C1 segment of cervical spinal cord (tissue), 14 donors: ENCODE data around the gene KRTAP4-2.
"Not testable (repeated sequence)": the region's sequence is repeated elsewhere in the genome, so short reads cannot be mapped to it uniquely, and the experiment has no call there.

Source experiments
- DNase-seq, 14 donors: peaks; one replicate each; lab custom pipeline; 2025; lab: John Stamatoyannopoulos, UW

Gene KRTAP4-2

DNA sequence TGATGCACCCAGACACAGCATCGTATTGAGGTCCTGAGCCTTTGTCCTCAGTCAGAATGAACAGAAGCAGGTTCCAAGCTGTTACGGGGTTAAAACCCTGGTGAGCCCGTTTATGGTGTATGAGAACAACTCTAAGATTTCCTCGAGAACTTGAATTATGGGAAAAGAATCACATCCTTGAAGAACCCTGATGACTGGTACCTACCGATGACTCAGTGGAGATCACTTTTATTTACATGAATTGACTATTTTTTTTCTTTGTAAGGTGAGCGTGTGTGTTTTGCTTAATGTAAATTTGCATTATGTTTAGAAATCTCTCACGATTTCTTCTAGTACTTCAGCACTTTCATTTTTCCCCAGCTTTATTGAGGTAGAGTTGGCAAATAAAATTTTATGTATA is 14.2 kb downstream of the KRTAP4-2 start:
- DNase-seq, result no peak

DNA sequence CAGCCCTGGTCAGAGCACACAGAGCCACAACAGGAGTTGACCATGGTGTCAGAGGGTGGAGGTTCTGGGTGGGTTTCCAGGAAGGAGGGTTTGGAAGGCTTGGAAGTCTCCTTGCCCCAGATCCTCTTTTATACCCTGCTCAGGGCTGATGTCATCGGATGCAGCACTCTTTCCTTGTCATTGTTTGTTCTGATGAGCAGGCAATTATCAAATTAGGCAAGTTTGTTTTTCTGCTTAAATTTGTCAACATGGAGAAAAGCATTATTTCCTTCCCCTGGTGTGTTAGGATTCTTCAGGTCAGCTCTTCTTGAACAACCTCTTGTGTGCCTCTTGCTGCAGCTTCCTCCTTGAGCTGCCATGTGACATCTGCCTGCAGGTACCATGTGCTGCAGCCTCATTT is 17.4 kb downstream of the KRTAP4-2 start, which contains the start of gene KRTAP4-4:
Gene KRTAP4-4, minus strand, starts transcription at position 101 of the 400 bp plus-strand sequence. Its CDS starts 57 bp downstream, at position 44.
- no peak for DNase-seq

DNA sequence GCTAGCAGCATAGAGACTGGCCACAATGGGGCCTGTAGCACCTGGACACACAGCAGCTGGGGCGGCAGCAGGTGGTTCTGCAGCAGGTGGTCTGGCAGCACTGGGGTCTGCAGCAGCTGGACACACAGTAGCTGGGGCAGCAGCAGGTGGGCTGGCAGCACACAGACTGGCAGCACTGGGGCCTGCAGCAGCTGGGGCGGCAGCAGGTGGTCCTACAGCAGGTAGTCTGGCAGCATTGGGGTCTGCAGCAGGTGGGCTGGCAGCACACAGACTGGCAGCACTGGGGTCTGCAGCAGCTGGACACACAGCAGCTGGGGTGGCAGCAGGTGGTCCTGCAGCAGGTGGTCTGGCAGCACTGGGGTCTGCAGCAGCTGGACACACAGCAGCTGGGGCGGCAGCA is 17.8 kb downstream of the KRTAP4-2 start:
- DNase-seq, result not testable (repeated sequence)

DNA sequence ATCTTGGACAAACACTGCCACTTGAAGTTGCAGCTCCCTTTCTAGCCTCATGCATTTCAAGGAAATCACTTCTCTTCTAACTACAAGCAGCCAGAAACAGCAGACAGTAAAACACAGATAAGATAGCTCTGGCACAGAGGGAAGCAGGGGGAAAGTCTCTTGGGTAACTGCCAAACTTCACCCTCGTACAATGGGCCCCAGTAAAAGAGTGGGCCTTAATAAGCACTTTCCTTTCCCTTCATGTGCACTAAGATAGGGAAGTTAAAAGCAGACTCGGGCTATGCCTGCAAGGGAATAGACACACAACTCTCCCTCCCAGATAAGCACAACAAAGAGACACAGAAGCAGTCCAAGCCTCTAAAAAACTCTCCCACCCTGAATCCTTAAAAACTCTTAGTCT is 24.2 kb downstream of the KRTAP4-2 start:
- peak in 3 of 14 donors; percentile 0 to 10 (median 6) for DNase-seq

DNA sequence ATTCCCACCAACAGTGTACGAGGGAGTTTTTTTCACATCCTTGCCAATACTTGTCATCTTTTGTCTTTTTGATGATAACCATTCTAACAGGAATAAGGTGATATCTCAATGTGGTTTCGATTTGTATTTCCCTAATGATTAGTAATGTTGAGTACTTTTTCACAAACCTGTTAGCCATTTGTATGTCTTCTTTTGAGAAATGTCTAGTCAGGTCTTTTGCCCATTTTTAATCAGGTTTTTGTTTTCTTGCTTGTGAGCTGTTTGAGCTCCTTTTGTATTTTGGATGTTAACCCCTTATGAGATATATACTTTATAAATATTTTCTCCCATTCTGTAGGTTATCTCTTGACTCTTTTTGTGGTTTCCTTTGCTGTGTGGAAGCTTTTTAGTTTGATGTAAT is 26.5 kb downstream of the KRTAP4-2 start:
- DNase-seq, result no peak

DNA sequence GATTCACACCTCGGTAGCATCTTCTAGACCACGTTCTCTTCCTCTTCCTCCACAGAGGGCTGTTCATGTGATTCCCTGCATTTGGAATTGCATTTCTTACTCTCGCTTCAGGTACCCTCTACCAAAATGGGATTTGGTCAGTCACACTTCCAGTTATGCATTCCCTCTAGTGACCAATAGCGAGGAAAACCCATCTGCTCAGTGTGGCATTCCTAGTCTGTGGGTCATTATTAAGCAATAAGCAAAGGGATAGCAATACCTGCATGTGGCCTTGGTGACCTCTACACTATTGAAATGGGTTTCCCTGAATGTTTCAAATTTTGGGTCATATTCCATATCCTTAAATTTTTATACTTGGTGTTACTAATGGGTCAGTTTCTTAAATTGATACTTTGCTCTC is 28.0 kb downstream of the KRTAP4-2 start:
- no peak for DNase-seq

DNA sequence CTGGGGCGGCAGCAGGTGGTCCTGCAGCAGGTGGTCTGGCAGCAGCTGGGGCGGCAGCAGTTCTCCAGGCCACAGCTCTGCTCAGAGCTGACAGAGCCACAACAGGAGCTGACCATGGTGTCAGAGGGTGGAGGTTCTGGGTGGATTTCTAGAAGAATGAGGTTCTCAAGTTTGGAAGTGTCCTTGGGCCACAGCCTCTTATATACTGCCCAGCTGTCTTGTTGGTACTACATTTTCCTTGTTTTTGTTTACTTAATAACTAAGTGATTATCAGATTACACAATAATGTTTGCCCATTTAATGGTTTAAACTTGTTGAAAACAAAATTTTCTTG is 28.4 kb downstream of the KRTAP4-2 start, which contains the start of gene KRTAP4-5:
Gene KRTAP4-5, minus strand, starts transcription at position 174 of the 334 bp plus-strand sequence. Its CDS starts 58 bp downstream, at position 116.
- no peak for DNase-seq

DNA sequence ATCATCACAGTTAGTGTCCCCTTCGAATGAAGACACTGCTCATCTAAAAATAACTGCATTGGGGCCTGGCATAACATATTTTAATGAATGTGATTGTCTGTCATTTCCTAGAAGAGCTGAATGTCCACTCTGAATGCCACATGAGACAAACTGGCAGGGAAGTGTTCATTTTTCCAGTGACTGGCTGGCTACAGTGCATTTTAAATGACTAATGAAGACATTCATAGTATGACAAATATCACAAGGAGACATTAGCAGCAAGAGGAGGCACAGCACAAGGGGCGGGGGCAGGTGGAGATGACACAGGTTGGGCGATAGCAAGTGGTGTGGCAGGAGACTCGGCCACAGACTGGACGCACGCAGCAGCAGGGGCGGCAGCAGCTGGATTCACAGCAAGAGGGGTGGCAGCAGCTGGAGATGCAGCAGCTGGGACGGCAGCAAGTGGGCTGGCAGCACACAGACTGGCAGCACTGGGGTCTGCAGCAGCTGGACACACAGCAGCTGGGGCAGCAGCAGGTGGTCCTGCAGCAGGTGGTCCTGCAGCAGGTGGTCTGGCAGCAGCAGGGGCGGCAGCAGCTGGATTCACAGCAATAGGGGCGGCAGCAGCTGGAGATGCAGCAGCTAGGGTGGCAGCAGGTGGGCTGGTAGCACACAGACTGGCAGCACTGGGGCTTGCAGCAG is 28.9 kb downstream of the KRTAP4-2 start:
- not testable (repeated sequence) for DNase-seq

DNA sequence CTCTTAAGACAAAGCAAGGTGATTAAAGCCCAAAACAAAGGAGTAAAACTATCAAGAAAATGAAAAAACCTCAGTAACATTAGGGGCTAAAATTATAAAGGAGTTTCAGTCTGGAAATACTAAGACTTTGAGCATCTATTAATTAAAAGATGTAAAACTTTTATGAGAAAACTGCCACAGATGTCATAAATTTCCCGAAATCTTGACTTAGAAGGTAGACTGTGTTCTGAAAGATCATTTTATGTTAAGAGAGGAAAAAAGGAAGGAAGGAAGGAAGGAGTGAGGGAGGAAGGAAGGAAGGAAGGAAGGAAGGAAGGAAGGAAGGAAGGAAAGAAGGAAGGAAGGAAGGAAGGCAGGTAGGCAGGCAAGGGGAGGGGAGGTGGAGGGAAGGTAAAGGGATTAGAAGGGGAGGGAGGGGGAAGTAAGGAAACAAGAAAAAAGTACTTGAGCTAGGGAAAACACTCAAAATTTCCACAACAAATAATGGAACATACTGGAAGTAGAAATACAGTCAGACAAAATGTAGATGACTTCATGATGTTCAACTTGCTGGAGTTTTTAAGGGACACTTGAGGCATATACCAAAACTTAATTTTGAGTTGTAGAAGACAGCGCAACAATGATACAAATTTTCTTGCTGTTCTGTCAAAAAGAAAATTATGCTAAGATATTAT is 30.4 kb downstream of the KRTAP4-2 start:
- DNase-seq, result no peak

DNA sequence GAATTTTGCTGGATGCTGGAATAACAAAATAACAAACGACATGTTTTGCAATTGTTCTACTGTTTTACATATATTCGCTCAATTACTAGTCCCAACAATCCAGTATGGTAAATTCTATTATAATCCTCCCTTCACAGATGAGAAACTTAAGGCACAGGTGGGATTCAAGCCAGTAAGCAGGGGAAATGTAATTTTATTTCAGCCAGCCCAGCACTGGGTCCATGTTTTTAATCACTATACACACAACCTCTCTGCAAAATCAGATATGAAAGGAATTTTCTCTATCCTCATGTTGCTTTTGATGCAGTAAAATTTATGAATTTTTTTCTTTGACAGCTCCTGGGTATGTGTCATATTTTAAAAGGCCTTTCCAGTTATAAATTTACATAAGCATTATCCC is 32.8 kb downstream of the KRTAP4-2 start:
- no peak for DNase-seq

DNA sequence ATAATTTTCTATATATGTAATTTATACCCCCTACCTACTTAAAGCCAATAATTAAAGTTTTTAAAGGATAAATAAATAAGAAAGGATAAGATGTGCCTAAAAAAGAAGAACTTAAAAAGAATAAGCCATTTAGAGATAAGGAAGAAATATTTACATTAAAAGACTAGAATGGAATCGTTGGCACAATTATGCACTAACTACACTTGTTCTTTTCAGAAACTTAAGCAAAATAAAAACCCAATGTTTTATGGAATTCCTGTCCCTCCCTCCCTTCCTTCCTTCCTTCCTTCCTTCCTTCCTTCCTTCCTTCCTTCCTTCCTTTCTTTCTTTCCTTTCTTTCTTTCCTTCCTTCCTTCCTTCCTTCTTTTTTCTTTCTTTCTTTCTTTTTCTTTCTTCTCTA is 33.2 kb downstream of the KRTAP4-2 start:
- DNase-seq, result no peak

DNA sequence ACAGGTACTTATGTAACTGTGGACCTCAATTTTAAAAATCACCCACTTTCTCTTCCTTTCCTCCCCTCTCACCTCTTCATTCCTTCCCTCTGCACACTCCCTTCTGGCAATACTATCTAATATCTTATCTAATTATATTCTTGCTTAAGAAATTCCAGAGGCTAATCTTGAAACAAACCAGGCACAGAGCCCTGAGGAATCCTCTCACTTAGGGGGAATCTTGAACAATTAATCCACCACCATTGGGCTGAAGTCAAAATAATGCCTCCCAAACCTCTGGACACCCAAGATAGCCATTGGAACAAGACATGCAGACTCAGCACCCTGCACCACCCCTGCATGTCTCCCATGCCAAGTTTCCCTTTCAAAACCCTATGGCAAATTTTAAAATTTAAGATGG is 36.7 kb downstream of the KRTAP4-2 start:
- no peak for DNase-seq

DNA sequence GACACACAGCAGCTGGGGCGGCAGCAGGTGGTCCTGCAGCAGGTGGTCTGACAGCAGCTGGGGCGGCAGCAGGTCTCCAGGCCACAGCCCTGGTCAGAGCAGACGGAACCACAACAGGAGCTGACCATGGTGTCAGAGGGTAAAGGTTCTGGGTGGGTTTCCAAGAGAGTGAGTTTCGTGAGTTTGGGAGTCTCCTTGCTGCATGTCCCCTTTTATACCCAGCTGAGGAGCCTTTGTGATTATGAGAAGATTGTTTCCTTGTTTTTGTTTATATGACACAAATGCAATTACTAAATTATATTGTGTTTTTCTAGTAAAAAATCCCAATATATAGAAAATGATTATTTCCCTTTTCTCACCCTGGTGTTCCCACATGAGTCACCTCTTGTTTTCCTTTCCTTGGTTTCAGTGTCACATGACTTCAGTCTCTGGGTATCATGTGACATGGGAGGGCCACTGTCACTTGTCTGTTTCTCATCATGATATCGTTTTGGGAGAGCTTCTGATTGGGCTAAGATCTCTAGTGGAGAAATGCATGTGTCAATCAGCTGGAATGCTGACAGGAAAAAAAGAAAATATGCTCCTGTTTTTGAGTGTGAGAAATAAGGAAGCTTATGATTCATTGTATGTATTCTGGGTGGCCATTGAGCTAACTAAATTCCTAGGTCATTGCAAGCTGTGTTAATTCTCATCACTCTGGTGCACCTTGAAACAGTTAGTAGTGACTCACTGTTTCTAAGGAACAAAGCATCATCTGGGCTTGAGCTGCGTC is 37.5 kb downstream of the KRTAP4-2 start, which contains the start of gene KRTAP4-6:
Gene KRTAP4-6, minus strand, starts transcription at position 185 of the 772 bp plus-strand sequence. Its CDS starts 57 bp downstream, at position 128.
- no peak for DNase-seq

DNA sequence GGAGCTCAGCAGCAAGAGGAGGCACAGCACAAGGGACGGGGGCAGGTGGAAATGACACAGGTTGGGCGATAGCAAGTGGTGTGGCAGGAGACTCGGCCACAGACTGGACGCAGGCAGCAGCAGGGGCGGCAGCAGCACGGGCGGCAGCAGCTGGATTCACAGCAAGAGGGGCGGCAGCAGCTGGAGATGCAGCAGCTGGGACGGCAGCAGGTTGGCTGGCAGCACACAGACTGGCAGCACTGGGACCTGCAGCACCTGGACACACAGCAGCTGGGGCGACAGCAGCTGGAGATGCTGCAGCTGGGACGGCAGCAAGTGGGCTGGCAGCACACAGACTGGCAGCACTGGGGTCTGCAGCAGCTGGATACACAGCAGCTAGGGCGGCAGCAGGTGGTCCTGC is 38.2 kb downstream of the KRTAP4-2 start:
- not testable (repeated sequence) for DNase-seq

DNA sequence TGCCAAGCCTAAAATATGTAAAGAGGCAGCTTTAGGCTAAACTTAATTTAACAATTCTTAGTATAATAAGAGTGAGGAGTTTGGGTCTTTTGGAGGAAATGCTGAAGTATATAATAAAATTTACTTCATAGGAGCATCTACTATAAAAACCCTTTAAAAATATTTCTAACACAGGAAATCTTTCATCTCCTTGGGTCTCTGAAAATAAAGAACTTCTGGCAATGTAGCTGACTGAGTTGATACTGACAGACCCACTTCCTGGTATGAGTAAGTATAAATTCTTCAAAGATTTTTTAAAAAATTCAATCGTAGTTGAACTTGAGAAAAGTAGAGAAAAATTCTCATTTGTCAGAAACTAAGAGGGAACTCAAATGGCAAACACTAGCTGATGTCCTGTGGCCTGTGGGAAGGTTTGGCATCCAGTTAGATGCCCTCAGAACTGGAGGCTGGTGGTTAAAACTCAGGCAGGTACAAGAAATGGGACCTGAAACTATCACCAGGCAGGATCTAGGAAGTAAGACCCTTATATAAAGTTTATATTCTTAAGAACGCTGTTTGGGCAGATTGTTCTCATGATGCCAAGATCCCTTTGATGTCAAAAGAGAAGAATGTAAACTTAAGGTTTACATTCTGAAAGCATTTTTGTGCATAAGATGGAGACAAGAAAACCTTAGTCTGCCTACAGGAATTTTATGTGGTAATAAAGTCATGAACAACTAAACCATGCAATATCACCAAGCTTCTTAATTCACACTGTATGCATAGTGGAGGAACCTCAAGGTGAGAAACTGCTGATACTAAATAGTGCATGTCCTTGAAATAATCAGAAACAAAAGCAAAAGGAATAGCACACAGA is 43.9 kb downstream of the KRTAP4-2 start:
- no peak for DNase-seq

DNA sequence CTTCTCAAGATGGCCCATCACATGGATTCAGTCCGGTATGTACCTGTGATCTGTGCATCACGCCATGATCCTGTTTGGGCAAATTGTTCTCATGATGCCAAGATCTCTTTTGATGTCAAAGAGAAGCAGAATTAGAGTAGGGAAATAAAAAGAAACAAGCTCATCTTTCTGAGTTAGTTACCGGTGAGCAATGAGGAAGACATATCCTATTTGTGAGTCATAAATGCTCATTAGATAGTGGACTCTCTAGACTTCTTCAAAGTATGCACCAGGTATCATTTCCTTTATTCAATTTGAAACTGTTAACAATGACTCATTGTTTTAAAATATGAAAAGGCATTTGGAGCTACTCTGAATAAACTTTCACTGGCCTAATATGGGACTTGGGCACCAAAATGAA is 46.0 kb downstream of the KRTAP4-2 start:
- no peak for DNase-seq
